ENCODE measurements around the gene ZNF41.
"Not testable (repeated sequence)": the region's sequence is repeated elsewhere in the genome, so short reads cannot be mapped to it uniquely, and the experiment has no call there.

ZNF41 gene

DNA sequence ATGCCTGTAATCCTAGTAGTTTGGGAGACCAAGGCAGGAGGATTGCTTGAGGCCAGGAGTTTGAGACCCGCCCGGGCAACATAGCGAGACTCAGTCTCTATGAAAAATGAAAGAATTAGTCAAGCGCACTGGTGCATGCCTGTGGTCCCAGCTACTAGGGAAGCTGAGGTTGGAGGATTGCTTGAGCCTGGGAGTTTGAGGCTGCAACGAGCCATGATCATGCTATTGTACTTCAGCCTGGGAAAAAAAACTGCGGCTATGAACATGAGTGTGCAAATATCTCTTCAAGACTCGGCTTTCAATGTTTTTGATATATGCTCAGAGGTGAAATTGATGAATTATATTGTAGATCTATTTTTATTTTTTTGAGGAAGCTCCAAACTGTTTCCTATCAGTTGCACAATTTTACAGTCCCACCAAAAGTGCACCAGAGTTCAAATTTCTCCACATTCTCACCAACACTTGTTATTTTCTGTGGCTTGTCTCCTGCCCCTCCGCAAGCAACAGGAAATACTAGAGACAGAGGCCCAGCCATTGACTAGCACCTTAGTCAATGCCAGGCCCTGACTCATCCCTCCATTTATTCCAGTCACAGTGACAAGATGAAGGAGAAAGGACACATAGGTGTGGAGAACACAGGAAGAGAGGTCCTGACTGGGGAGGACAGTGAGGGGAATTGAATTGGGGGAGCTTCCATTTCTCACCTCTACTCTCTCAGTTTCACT lies 33.1 kb upstream of the ZNF41 start:
- H3K4me3 ChIP-seq (ENCODE audit: control insufficient read depth, low read depth, low read length): no peak overlapping the region
- TF ChIP-seq, protein P1, sequence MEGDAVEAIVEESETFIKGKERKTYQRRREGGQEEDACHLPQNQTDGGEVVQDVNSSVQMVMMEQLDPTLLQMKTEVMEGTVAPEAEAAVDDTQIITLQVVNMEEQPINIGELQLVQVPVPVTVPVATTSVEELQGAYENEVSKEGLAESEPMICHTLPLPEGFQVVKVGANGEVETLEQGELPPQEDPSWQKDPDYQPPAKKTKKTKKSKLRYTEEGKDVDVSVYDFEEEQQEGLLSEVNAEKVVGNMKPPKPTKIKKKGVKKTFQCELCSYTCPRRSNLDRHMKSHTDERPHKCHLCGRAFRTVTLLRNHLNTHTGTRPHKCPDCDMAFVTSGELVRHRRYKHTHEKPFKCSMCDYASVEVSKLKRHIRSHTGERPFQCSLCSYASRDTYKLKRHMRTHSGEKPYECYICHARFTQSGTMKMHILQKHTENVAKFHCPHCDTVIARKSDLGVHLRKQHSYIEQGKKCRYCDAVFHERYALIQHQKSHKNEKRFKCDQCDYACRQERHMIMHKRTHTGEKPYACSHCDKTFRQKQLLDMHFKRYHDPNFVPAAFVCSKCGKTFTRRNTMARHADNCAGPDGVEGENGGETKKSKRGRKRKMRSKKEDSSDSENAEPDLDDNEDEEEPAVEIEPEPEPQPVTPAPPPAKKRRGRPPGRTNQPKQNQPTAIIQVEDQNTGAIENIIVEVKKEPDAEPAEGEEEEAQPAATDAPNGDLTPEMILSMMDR (IDR thresholded peaks at IDR 0.05; ENCODE audit: control insufficient read depth, insufficient read depth, low read depth, low read length, missing control alignments): no peak
- no peak for DNase-seq (ENCODE audit: low read depth)

DNA sequence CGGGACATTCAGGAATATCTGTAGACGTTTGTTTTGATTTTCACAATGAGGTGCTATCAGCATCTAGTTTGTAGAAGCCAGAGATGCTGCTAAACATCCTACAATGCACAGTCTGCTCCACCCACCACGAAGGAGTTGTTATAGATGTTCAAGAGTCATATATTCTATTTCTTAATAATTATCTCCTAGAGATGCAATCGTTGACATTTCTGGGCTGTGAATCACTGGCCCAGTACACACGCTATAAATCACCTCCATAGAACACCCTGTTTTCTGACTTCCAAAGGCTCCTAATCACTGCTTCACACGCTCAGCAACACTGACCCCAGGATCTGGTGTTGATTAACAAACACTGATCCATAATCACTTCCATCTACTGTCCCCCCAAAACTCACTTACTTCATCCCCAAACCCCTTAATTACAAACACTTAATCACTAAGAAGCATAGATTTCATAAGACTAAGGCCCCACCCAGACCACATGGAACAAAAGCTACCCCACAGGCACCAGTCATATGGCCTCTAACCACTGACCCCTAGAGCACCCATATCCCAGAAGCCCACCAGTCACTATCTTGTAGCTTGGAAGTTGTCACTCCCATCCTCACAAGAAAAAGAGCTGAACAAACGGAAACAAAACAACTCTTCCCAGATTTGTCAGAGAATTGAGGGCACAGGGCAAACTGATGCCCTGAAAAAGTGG lies 31.7 kb upstream of the ZNF41 start:
- DNase-seq (ENCODE audit: low read depth): no peak
- TF ChIP-seq, protein P1 (IDR thresholded peaks at IDR 0.05; ENCODE audit: control insufficient read depth, insufficient read depth, low read depth, low read length, missing control alignments): no peak
- no peak overlapping the region for H3K4me3 ChIP-seq (ENCODE audit: control insufficient read depth, low read depth, low read length)

DNA sequence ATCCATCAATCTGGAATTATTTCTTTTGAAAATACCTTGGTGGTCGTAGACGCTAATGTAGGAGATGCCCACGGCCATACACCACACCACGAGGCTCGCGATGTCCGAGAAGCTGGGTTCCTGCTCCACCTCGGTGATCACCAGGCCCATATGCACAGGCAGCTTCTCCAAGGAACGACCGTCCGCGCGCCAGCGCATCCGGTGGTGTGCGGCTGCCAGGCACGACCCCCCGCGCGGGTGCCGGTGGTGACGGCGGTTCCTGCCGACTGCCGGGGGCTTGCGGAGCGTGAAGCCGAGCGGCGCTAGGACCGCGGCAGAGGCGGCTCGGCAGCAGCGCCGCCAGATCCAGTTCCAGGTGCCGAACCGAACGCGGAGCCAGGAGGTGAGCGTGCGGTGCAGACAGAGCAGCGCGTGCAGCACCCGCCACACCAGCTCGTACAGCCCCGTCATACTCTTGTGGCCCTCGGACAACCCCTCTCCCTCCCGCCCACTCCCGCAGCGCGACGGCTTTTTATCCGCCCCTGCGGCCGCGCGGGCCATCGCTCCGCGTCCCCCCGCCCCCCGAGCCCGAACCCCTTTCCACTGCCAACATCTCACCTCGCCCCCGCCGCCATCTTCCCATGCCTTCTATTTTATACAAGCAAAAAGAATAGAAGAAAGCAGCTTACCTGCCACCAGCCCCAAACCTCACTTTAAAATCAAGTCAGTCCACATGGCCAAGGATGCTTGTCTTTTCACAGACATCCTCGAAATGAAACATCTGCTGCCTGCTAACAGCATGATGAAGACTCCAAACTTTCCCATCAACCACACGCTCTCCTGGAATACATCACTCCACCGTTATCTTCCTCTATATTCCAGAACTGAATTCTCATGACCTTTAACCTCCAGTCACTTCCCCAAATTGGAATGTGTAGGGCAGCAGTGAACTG lies 30.3 kb upstream of the ZNF41 start:
- not testable (repeated sequence) for DNase-seq (ENCODE audit: low read depth)
- H3K4me3 ChIP-seq (ENCODE audit: control insufficient read depth, low read depth, low read length): peak overlapping the region; percentile 29

DNA sequence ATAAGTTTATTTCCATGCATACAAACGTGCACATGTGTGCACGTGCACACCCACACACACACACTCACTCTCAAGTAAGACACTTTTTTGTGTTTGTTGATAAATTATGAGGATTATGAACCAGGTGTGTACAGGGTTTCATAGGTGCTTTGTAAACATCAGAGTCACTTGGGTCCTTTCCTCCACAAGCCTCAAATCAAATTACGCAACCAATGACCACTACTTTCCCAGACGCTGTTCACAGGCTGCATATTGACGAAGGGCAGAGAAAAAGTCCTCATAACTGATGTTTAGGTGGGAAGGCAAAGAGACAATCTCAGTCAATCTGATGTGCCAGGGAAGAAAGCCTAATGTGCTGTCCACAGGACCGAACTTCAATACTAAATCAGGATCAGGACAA lies 29.4 kb upstream of the ZNF41 start:
- DNase-seq (ENCODE audit: low read depth); H3K4me3 ChIP-seq (ENCODE audit: control insufficient read depth, low read depth, low read length): not testable (repeated sequence)

DNA sequence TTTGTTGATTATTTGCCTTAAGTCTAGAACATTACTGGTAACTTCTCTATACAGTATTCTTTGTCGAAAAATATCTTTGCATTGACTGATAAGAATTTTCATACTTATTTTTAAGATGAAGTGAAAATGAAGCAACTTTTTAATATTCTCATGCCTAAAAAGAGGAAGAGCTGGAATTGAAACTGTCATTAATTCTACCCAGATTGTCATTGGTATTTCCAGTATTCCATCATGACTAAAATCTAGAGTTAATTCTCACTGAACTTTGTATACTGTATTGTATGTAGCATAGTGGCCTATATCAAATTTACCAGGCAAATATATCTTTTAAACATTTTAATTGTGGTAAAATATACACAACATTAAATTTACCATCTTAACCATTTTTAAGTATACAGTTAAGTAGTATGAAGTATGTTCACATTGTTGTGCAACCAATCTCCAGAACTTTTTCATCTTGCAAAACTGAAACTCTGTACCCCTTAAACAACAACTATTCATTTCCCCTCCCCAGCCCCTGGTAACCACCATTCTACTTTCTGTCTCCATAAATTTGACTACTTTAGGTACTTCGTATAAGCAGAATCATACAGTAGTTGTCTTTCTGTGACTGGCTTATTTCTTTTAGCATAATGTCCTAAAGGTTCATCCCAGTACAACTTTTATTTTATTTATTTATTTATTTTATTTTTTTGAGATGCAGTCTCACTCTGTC lies 24.3 kb upstream of the ZNF41 start:
- no peak for DNase-seq (ENCODE audit: low read depth)
- H3K4me3 ChIP-seq (ENCODE audit: control insufficient read depth, low read depth, low read length): no peak overlapping the region
- TF ChIP-seq, protein P1 (IDR thresholded peaks at IDR 0.05; ENCODE audit: control insufficient read depth, insufficient read depth, low read depth, low read length, missing control alignments): no peak

DNA sequence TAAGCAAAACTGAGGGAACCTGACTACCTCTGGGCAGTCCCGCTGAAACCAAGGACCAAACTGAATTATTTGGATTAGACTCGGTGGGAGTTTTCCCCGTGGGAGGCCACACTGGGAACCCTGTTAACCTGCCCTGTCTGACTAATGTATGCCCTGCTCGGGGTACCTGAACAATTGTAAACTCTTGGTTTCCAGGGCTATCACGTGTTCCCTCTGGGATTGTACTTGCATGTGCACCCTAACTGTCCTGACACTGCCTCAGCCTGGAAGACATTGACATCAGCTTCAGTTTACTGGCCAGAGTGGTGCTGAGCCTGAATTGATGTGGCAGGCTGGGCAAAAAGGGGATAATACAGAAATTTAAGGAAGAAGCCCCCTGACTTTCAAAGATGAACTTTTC lies 20.1 kb upstream of the ZNF41 start:
- TF ChIP-seq, protein P1 (IDR thresholded peaks at IDR 0.05; ENCODE audit: control insufficient read depth, insufficient read depth, low read depth, low read length, missing control alignments): no peak

More for the DNA sequence above, 20.1 kb upstream of the ZNF41 start:
- H3K4me3 ChIP-seq (ENCODE audit: control insufficient read depth, low read depth, low read length): no peak overlapping the region
- DNase-seq (ENCODE audit: low read depth): no peak

Data from AG09309 (cell line).